B cell (primary cell): ENCODE data around the gene NUP93. TPM values are rescaled to one million over a fixed set of nuclear protein-coding genes. Genes with fewer than 3 reads are reported as not detected.

Experiments
- ATAC-seq: fragments of 200-7000 bp; cut with Tn5 transposase; one replicate; pipeline ENCODE4 v1.10.0; 2021; ENCODE audit warnings: low read depth, mild to moderate bottlenecking, moderate number of reproducible peaks, moderate library complexity
- CTCF ChIA-PET: fragments of 350-600 bp; sonication (Branson Sonifier 250); formaldehyde crosslinking; loops from one replicate; lab custom pipeline; 2021; ENCODE audit warnings: antibody characterized with exemption, inconsistent platforms; lab: Charles Lee
- POLR2A ChIA-PET: fragments of 350-600 bp; sonication (Branson Sonifier 250); formaldehyde crosslinking; loops from one replicate; lab custom pipeline; 2021; ENCODE audit warnings: antibody characterized with exemption; lab: Charles Lee
- DNase-seq: peaks from one replicate; pipeline ENCODE4 v3.0.0; 2013
- H2AFZ ChIP-seq: 2 replicates; pipeline ENCODE4 v1.6.1; 2012; ENCODE audit warnings: mild to moderate bottlenecking, low read depth, low read length; ENCODE audit not compliant: insufficient read depth, poor library complexity, severe bottlenecking
- H3K27ac ChIP-seq, 2 donors: 1 replicate in 1 of 2; 2 replicates in 1 of 2; pipeline ENCODE4 v1.5.1; 2012 to 2013; ENCODE audit warnings: low read length in 2 of 2, mild to moderate bottlenecking in 2 of 2, moderate library complexity in 1 of 2
- H3K27me3 ChIP-seq, 4 experiments: fragments of 200-600 bp in 1 of 4; sonication (generic) in 1 of 4; replicated peaks in 1 of 4; 1 replicate in 2 of 4; 2 replicates in 2 of 4; pipeline versions ENCODE4 v1.6.1 to v1.7.0; 2013 to 2016; ENCODE audit warnings: low read length in 3 of 4, mild to moderate bottlenecking in 2 of 4, mixed read lengths in 1 of 4, moderate library complexity in 1 of 4; ENCODE audit not compliant: insufficient read depth in 4 of 4, control insufficient read depth in 3 of 4; ENCODE audit errors: control extremely low read depth in 1 of 4
- H3K36me3 ChIP-seq, 2 experiments: replicated peaks in 1 of 2; 1 replicate in 1 of 2; 2 replicates in 1 of 2; pipeline versions ENCODE4 v1.6.1 to v1.7.1; 2013; ENCODE audit warnings: low read length in 1 of 2; ENCODE audit not compliant: insufficient read depth in 2 of 2, control insufficient read depth in 1 of 2; ENCODE audit errors: control extremely low read depth in 1 of 2, extremely low read depth in 1 of 2
- H3K4me1 ChIP-seq, 2 donors: fragments of 200-600 bp in 1 of 2; sonication (generic) in 1 of 2; 1 replicate in 1 of 2; 2 replicates in 1 of 2; pipeline versions ENCODE4 v1.5.1 to v1.6.1; 2013 to 2017; ENCODE audit warnings: low read length in 2 of 2; ENCODE audit not compliant: control insufficient read depth in 2 of 2, insufficient read depth in 2 of 2
- H3K4me2 ChIP-seq: replicated peaks from 2 replicates; pipeline ENCODE3; 2012; ENCODE audit warnings: mild to moderate bottlenecking, low read depth, low read length; ENCODE audit not compliant: poor library complexity, severe bottlenecking
- H3K4me3 ChIP-seq, 5 experiments: fragments of 200-600 bp in 1 of 5; sonication (generic) in 1 of 5; 1 replicate in 3 of 5; 2 replicates in 2 of 5; pipeline versions ENCODE4 v1.5.1 to v1.7.0; 2011 to 2016; ENCODE audit warnings: low read length in 4 of 5, mild to moderate bottlenecking in 4 of 5, low read depth in 2 of 5, control low read depth in 1 of 5, moderate library complexity in 1 of 5; ENCODE audit not compliant: insufficient read depth in 1 of 5; ENCODE audit errors: control extremely low read depth in 1 of 5, extremely low read depth in 1 of 5
- H3K79me2 ChIP-seq: fragments of 200-600 bp; sonication (generic); one replicate; pipeline ENCODE4 v1.6.0; 2016; ENCODE audit warnings: low read length; ENCODE audit not compliant: control insufficient read depth, insufficient read depth
- H3K9ac ChIP-seq: fragments of 200-600 bp; sonication (generic); 2 replicates; pipeline ENCODE4 v1.6.1; 2017; ENCODE audit warnings: mild to moderate bottlenecking, low read length, moderate library complexity
- H3K9me3 ChIP-seq, 3 donors: one replicate each; pipeline versions ENCODE4 v1.6.1 to v1.7.1; 2013; ENCODE audit warnings: low read length in 2 of 3; ENCODE audit not compliant: control insufficient read depth in 2 of 3, insufficient read depth in 1 of 3; ENCODE audit errors: control extremely low read depth in 1 of 3
- H4K20me1 ChIP-seq: 2 replicates; pipeline ENCODE4 v1.6.0; 2012; ENCODE audit warnings: mild to moderate bottlenecking, low read length; ENCODE audit not compliant: insufficient read depth, control insufficient read depth, poor library complexity, severe bottlenecking
- H3K27ac Mint-ChIP-seq: one replicate; pipeline ENCODE4 v1.8.0; 2021; ENCODE audit warnings: mixed read lengths
- H3K27me3 Mint-ChIP-seq: one replicate; pipeline ENCODE4 v1.8.0; 2021; ENCODE audit warnings: mixed read lengths
- H3K4me1 Mint-ChIP-seq: one replicate; pipeline ENCODE4 v1.8.0; 2021; ENCODE audit warnings: mixed read lengths
- H3K4me3 Mint-ChIP-seq: one replicate; pipeline ENCODE4 v1.8.0; 2021; ENCODE audit warnings: mixed read lengths
- H3K9me3 Mint-ChIP-seq: one replicate; pipeline ENCODE4 v1.8.0; 2022; ENCODE audit warnings: mixed read lengths; ENCODE audit not compliant: insufficient read depth
- CTCF ChIP-seq: fragments of 200-600 bp; IDR thresholded peaks from one replicate; pipeline ENCODE4 v1.8.0; 2022; ENCODE audit warnings: antibody characterized with exemption, mild to moderate bottlenecking
- EZH2 ChIP-seq: IDR thresholded peaks from 2 replicates; pipeline ENCODE4 v1.6.1; 2012; ENCODE audit warnings: borderline replicate concordance, low read depth, mild to moderate bottlenecking, moderate library complexity, low read length; ENCODE audit not compliant: insufficient read depth, poor library complexity, severe bottlenecking
- WGBS: methylation state at CpG from one replicate; pipeline ENCODE4 v1.1.5; 2013; ENCODE audit warnings: missing lambda C conversion rate; ENCODE audit not compliant: insufficient coverage; 5-methylcytosine and 5-hydroxymethylcytosine counted together
- intact Hi-C: fragments of 100-400 bp; cut with micrococcal nuclease; formaldehyde crosslinking; loops from one replicate; pipeline ENCODE4 v1.10.0; 2022
- polyA plus RNA-seq: library from polyadenylated mRNA; depleted of rRNA; stranded (reverse); fragments of >200 nt; gene quantifications from 2 replicates; pipeline ENCODE4 v1.2.3, GENCODE V29; 2012
- total RNA-seq, 2 donors: library from RNA; stranded (reverse); fragments of 120-200 nt in 1 of 2; gene quantifications; 1 replicate in 1 of 2; 2 replicates in 1 of 2; pipeline versions ENCODE4 v1.2.3 to v1.2.4, GENCODE V29; 2013 to 2022

The NUP93 gene
- total and polyA plus RNA-seq, 2 donors (not counting 1 experiment from before 2014, with no cell fraction given) = 23.6 to 64.6 TPM

- intact Hi-C loops = loop anchor here (10.0 kb wide), 3 partner anchors 284 to 764 kb away; partner anchors contain the start of gene AMFR
- Histone ChIP-seq H3K27me3 (peaks cover 0 to 8% (median 0%) of the 10 kb centered on the region in 4 experiments), H3K27ac (no peak overlapping the region), H3K9me3 (no peaks in the 10 kb centered on the region), H3K9ac (no peak overlapping the region), H3K4me2 (no peak overlapping the region), H3K4me1 (no peaks in the 10 kb centered on the region), H2AFZ (no peak overlapping the region), H3K36me3 (no peaks in the 10 kb centered on the region), H3K4me3 (no peak overlapping the region), H4K20me1 (no peaks in the 10 kb centered on the region), H3K79me2 (no peaks in the 10 kb centered on the region)
- TF ChIP-seq CTCF (no peak), EZH2 (no peak)
- H3K9me3 Mint-ChIP-seq = no peaks in the 10 kb centered on the region
- ATAC-seq = no peak
- H3K27me3 Mint-ChIP-seq = peaks cover 3% of the 10 kb centered on the region
- POLR2A ChIA-PET = interaction anchor here (0.6 kb wide), 1 partner anchor 162 kb away, joined by 4 read pairs; no protein-coding TSS in a partner anchor
- no peak overlapping the region for H3K4me3 Mint-ChIP-seq
- CTCF ChIA-PET = interaction anchor here (0.9 kb wide), 1 partner anchor 8 kb away, joined by 3 read pairs; no protein-coding TSS in a partner anchor
- 66% methylated on average over 5 of the region's 13 CpGs for WGBS
- no peak overlapping the region for H3K27ac Mint-ChIP-seq
- H3K4me1 Mint-ChIP-seq = no peaks in the 10 kb centered on the region
- no peak for DNase-seq
Measured at GRCh38 chr16:56708525-56709442, 21.1 kb upstream of the NUP93 start.
